ENCODE results near the gene KLRF1.

Gene KLRF1

GRCh38 chr12:9795945-9796344, 31.3 kb upstream of the KLRF1 start:
- DNase-seq (ENCODE audit: low read depth) = no peak
- TF ChIP-seq, protein P1, sequence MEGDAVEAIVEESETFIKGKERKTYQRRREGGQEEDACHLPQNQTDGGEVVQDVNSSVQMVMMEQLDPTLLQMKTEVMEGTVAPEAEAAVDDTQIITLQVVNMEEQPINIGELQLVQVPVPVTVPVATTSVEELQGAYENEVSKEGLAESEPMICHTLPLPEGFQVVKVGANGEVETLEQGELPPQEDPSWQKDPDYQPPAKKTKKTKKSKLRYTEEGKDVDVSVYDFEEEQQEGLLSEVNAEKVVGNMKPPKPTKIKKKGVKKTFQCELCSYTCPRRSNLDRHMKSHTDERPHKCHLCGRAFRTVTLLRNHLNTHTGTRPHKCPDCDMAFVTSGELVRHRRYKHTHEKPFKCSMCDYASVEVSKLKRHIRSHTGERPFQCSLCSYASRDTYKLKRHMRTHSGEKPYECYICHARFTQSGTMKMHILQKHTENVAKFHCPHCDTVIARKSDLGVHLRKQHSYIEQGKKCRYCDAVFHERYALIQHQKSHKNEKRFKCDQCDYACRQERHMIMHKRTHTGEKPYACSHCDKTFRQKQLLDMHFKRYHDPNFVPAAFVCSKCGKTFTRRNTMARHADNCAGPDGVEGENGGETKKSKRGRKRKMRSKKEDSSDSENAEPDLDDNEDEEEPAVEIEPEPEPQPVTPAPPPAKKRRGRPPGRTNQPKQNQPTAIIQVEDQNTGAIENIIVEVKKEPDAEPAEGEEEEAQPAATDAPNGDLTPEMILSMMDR (IDR thresholded peaks at IDR 0.05; ENCODE audit: low read depth, low read length, missing control alignments) = no peak
- in situ Hi-C loops (cut with HindIII; ENCODE audit: low sequenced_read_pairs) = no loop called here
- no peak overlapping the region for H3K4me3 ChIP-seq (ENCODE audit: low read depth, low read length)

DNA sequence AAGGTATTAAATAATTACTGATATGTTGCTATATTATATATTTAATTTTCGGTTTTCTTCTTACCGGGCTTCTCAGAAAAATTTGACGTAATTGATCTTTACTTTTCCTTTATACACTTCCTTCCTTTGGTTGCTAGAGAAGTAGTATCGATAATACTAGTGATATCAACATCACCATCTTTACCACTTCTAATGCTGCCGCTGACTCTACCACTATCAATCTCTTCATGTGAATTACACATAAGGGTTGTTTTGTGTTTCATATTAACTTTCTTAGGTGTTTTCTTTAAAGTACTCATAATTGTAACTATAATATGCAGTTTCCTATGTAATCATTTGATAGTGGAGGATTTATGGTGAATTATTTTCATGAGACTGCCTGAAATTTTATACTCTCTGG, 30.9 kb upstream of the KLRF1 start:
- no peak for DNase-seq (ENCODE audit: low read depth)
- H3K4me3 ChIP-seq (ENCODE audit: low read depth, low read length) = no peak overlapping the region
- in situ Hi-C loops (cut with HindIII; ENCODE audit: low sequenced_read_pairs) = no loop called here
- TF ChIP-seq, protein P1 (IDR thresholded peaks at IDR 0.05; ENCODE audit: low read depth, low read length, missing control alignments) = no peak

- H3K4me3 ChIP-seq (ENCODE audit: low read depth, low read length) = no peak overlapping the region
- in situ Hi-C loops (cut with HindIII; ENCODE audit: low sequenced_read_pairs) = no loop called here
- peak; percentile 19 for DNase-seq (ENCODE audit: low read depth)
- TF ChIP-seq, protein P1 (IDR thresholded peaks at IDR 0.05; ENCODE audit: low read depth, low read length, missing control alignments) = no peak
Measured at GRCh38 chr12:9796971-9797370, 30.3 kb upstream of the KLRF1 start.

GRCh38 chr12:9797722-9798619, 29.3 kb upstream of the KLRF1 start:
- no peak overlapping the region for H3K4me3 ChIP-seq (ENCODE audit: low read depth, low read length)
- in situ Hi-C loops (cut with HindIII; ENCODE audit: low sequenced_read_pairs) = no loop called here
- DNase-seq (ENCODE audit: low read depth) = peak; percentile 47
- TF ChIP-seq, protein P1 (IDR thresholded peaks at IDR 0.05; ENCODE audit: low read depth, low read length, missing control alignments) = peak; percentile 71

- TF ChIP-seq, protein P1 (IDR thresholded peaks at IDR 0.05; ENCODE audit: low read depth, low read length, missing control alignments) = no peak
- in situ Hi-C loops (cut with HindIII; ENCODE audit: low sequenced_read_pairs) = no loop called here
- no peak overlapping the region for H3K4me3 ChIP-seq (ENCODE audit: low read depth, low read length)
- DNase-seq (ENCODE audit: low read depth) = no peak
Measured at GRCh38 chr12:9799961-9800360, 27.3 kb upstream of the KLRF1 start.

GRCh38 chr12:9805883-9806282, 21.4 kb upstream of the KLRF1 start:
- in situ Hi-C loops (cut with HindIII; ENCODE audit: low sequenced_read_pairs) = no loop called here
- TF ChIP-seq, protein P1 (IDR thresholded peaks at IDR 0.05; ENCODE audit: low read depth, low read length, missing control alignments) = no peak
- DNase-seq (ENCODE audit: low read depth) = no peak
- H3K4me3 ChIP-seq (ENCODE audit: low read depth, low read length) = no peak overlapping the region
